Left ventricle myocardium inferior (tissue), 1 donor: ENCODE measurements around the gene UBAC1. TPM values are rescaled to one million over a fixed set of nuclear protein-coding genes. Genes with fewer than 3 reads are reported as not detected.

Experiments used
- DNase-seq: peaks from one replicate; pipeline ENCODE4 v3.0.0-alpha.2; 2020
- H3K27ac ChIP-seq: fragments of 200-600 bp; replicated peaks from 2 replicates; pipeline ENCODE4 v1.8.0; 2021
- H3K27me3 ChIP-seq: fragments of 200-600 bp; 2 replicates; pipeline ENCODE4 v1.8.0; 2021; ENCODE audit warnings: low read depth
- H3K36me3 ChIP-seq: fragments of 200-600 bp; 2 replicates; pipeline ENCODE4 v1.8.0; 2021
- H3K4me1 ChIP-seq: fragments of 200-600 bp; 2 replicates; pipeline ENCODE4 v1.8.0; 2021
- H3K4me3 ChIP-seq: fragments of 200-600 bp; 2 replicates; pipeline ENCODE4 v1.8.0; 2021; ENCODE audit warnings: mild to moderate bottlenecking, moderate library complexity
- H3K9me3 ChIP-seq: fragments of 200-600 bp; replicated peaks from 2 replicates; pipeline ENCODE4 v1.8.0; 2021
- intact Hi-C: fragments of 100-400 bp; cut with micrococcal nuclease; formaldehyde crosslinking; loops from one replicate; pipeline ENCODE4 v1.11.0; 2022
- total RNA-seq: library from RNA; stranded (reverse); fragmentation: NEBNext Ultra II Directional; extraction: Animal tissue kit (Norgen Biotek cat#: 25700); gene quantifications from one replicate; pipeline ENCODE4 v1.2.1, GENCODE V29; 2021
- TF ChIP-seq, protein P1 (sequence below): fragments of 200-600 bp; IDR thresholded peaks from 2 replicates; pipeline ENCODE4 v1.8.0; 2021; ENCODE audit warnings: antibody characterized with exemption, mild to moderate bottlenecking, borderline replicate concordance
- donor health status: DM: no; HTN: yes; CAD: no; lungs with severe emphysema.

The UBAC1 gene
- total RNA-seq, 1 donor from 2014 or later = 108 TPM

DNA sequence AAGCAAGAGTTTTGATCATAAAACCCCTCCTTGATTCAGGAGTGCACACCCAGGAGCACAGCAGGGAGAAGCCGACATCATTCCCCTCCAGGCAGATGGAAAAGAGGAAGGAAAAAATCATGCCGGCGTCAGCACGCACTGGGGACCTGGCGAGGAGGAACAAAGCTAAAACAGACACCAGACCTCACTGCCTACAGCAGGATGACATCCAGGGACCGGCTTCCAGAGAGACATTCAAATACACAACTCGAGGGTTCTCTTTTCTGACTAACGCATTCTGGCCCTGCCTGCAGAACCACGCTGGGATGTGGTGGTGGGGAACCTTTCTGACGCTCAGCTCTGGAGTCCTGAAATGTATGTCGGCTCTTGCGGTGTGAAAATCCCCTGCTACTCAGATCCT, 2.7 kb downstream of the UBAC1 start:
- no peaks in the 10 kb centered on the region for H3K9me3 ChIP-seq
- DNase-seq = no peak
- H3K27me3 ChIP-seq = no peaks in the 10 kb centered on the region
- peak overlapping the region; percentile 85 for H3K4me3 ChIP-seq
- intact Hi-C loops = no loop called here
- H3K36me3 ChIP-seq = peaks cover 17% of the 10 kb centered on the region
- TF ChIP-seq, protein P1, sequence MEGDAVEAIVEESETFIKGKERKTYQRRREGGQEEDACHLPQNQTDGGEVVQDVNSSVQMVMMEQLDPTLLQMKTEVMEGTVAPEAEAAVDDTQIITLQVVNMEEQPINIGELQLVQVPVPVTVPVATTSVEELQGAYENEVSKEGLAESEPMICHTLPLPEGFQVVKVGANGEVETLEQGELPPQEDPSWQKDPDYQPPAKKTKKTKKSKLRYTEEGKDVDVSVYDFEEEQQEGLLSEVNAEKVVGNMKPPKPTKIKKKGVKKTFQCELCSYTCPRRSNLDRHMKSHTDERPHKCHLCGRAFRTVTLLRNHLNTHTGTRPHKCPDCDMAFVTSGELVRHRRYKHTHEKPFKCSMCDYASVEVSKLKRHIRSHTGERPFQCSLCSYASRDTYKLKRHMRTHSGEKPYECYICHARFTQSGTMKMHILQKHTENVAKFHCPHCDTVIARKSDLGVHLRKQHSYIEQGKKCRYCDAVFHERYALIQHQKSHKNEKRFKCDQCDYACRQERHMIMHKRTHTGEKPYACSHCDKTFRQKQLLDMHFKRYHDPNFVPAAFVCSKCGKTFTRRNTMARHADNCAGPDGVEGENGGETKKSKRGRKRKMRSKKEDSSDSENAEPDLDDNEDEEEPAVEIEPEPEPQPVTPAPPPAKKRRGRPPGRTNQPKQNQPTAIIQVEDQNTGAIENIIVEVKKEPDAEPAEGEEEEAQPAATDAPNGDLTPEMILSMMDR = no peak
- no peak overlapping the region for H3K27ac ChIP-seq
- H3K4me1 ChIP-seq = peaks cover 69% of the 10 kb centered on the region

DNA sequence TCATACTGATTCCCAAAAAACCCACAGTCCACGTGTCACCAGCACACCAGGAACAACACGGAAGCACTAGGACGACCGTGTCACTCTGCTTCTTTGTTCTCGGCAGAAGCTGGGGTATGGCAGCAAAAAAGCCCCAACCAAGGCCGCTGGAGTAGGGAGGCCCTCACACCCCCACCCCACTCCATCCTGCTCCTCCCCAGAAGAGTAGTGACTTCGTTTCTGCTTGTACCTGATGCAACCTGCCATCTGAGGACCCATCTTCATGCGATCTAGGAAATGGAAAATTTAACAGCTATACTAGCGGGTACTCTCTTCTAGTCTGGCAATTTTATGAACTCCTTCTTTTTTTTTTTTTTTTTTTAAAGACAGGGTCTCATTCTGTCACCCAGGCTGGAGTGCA, 3.7 kb downstream of the UBAC1 start:
- Histone ChIP-seq H3K4me3 (peak overlapping the region; percentile 23), H3K9me3 (no peaks in the 10 kb centered on the region), H3K4me1 (peaks cover 69% of the 10 kb centered on the region), H3K27ac (peak overlapping the region; percentile 54), H3K36me3 (peaks cover 27% of the 10 kb centered on the region), H3K27me3 (no peaks in the 10 kb centered on the region)
- intact Hi-C loops = no loop called here
- DNase-seq = no peak
- TF ChIP-seq, protein P1 = no peak

DNA sequence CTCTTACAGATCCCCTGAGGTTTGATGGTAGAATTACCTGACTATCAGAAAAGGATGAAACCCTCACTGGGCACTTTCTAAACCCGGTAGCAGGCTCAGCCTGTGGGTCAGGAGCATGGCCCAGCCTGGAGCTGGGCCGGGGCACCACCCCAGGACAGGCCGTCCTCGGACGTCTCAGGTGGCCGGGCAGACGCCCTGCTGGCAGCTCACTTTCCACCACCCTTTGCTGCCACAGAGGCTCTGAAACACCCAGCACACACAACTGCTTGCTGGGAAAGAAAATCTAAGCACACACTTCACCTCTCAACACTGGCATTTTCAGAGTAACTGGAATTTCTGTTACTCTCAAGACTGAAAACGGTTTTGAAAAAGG, 4.4 kb downstream of the UBAC1 start:
- peak overlapping the region; percentile 54 for H3K27ac ChIP-seq
- TF ChIP-seq, protein P1 = peak; percentile 12
- intact Hi-C loops = no loop called here
- H3K9me3 ChIP-seq = no peaks in the 10 kb centered on the region
- H3K4me3 ChIP-seq = peak overlapping the region; percentile 23
- DNase-seq = no peak
- peaks cover 67% of the 10 kb centered on the region for H3K4me1 ChIP-seq
- no peaks in the 10 kb centered on the region for H3K27me3 ChIP-seq
- H3K36me3 ChIP-seq = peaks cover 33% of the 10 kb centered on the region

DNA sequence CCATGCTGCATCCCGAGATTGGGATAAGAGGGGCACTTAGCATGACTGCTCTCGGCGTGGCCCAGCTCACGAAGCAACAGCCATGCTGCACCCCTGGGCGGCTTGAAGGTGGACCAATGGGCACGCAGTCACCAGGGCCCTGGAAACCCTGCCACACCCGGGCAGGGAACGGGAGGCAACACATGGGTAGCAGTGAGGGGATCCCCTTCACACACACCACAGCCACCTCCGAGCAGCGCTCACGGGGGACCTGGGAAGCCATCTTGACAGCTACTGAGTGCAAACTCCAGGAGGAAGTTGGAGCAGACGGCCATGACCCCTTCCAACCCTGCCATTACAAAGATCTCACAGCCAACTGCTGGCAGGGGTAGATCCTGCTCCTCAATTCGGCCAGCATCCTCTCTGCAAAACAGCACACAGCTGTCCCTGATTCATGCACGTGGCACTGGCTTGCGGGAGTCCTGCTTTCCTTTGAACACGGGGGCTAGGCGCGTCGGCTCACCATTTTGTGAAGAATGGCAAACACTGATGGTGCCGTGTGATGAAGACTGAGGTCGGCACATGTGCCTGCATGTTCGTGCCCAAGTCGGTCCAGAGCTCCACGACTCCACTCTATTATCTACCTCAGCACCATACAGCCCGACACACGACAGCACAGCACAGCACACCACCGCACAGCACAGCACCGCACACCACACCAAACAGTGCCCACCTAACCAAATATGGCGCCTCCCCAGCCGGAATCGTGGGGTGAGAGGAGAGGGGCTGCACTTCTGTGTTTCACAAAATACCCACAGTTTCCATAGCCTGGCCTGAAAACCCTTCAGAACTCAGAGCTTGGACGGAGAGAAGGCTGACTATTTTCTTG, 5.0 kb downstream of the UBAC1 start:
- Histone ChIP-seq H3K27ac (peak overlapping the region; percentile 54), H3K4me1 (peaks cover 63% of the 10 kb centered on the region), H3K27me3 (no peaks in the 10 kb centered on the region), H3K4me3 (peak overlapping the region; percentile 23), H3K9me3 (no peaks in the 10 kb centered on the region), H3K36me3 (peaks cover 40% of the 10 kb centered on the region)
- intact Hi-C loops = no loop called here
- DNase-seq = no peak
- TF ChIP-seq, protein P1 = no peak

DNA sequence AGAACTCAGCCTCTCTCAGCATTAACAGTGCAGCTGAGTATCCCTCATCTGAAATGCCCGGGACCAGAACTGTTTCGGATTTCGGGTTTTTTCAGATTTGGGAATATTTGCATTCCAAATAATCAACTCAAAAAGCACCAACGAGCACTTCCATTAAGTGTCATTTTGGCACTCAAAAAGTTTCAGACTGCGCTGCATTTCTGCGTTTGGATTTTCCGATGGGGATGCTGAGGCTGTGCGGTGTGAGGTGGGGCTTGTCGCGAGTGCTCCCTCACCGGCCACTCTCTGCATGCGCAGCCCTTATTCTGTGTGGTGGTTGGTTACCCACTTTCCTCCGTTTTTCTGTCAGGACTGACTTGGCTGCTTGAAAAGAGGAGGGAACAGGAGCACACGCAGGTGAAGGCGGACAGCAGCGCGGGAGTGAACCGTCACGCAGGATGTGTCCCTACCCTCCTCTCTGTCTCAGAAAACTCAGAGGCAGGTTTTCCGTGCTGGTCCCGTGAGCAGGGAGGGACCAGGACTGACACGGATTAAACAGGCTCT, 8.4 kb downstream of the UBAC1 start:
- TF ChIP-seq, protein P1 = no peak
- intact Hi-C loops = no loop called here
- Histone ChIP-seq H3K36me3 (peaks cover 72% of the 10 kb centered on the region), H3K27ac (no peak overlapping the region), H3K4me1 (peaks cover 45% of the 10 kb centered on the region), H3K4me3 (no peak overlapping the region), H3K9me3 (no peaks in the 10 kb centered on the region), H3K27me3 (no peaks in the 10 kb centered on the region)
- no peak for DNase-seq
